ENCODE data around the gene LUC7L2.
"Not testable (repeated sequence)": the region's sequence is repeated elsewhere in the genome, so short reads cannot be mapped to it uniquely, and the experiment has no call there.

The LUC7L2 gene, protein sequence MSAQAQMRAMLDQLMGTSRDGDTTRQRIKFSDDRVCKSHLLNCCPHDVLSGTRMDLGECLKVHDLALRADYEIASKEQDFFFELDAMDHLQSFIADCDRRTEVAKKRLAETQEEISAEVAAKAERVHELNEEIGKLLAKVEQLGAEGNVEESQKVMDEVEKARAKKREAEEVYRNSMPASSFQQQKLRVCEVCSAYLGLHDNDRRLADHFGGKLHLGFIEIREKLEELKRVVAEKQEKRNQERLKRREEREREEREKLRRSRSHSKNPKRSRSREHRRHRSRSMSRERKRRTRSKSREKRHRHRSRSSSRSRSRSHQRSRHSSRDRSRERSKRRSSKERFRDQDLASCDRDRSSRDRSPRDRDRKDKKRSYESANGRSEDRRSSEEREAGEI

DNA sequence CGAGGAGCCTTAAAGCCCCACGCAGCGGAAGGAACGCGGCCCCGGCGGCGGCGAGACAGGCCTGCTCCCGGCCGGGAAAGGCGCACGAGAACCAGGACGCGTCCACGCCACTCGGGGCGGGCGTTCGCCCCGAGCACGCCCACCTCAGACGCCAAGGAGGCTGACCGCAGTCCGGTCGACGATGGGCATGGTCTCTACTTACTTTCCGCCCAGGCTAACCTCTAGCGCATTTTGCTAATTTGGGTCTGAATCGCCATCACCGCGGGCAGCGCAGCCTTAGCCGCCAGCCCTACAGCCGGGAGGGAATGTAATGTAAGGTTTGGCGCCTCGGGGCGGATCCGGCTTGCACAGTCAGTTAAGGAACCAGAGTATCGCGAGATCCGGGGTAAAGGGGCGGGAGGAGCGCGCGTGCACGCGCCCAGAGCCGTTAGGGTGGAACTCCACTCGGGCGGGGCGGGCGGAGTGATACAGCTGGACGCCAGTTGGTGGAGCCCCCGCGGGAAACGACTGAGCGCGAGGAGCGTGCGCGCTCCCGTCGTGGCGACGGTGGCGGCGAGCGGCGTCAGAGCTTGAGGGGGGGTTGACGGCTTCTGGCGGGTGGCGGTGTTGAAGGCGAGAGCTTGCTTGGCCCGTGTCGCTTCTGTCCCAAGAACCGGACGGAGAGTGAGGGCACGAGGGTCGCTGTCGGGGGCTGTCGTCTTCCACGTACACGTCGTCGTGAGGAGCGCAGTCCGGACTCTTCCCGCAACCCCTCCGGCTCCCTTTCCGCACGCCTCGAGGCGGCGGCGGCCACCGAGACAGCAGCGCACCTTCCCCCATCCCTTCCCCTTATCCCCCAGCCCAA is at the start of gene LUC7L2:
Gene LUC7L2 (plus strand): TSS at position 529 of the 844 bp plus-strand sequence. CDS start 368 bp downstream, outside the sequence.
- DNase-seq (ENCODE audit: low read depth in 2 of 3, low spot score in 1 of 3), result peak; percentile 99

DNA sequence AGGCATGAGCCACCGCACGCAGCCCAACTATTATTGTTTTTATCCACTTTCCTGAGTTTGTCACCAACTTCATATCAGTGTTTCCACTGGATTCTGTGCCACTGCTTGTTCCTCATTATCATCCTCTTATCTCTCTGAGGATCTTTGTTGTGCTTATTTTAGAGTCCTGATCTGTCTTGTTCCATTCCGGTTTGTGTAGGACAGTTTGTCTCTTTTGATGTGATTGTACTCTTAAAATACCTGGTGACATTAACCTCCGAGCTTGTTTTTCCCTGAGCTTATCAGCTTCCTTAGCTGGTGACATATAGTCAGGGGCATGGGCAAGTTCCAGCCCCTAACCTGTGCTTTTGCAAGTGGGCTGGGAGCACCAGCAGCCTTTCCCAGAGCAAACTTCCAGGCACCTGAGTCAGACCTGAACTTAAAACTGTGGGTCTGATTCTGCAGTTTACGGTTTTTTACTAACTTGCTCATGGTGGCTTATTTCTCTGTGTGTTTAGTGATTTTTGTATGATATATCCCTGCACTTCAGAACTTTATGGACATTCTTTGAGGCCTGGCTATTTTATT is 41.7 kb upstream of the LUC7L2 start:
- DNase-seq (ENCODE audit: low read depth in 2 of 3, low spot score in 1 of 3), result no peak

DNA sequence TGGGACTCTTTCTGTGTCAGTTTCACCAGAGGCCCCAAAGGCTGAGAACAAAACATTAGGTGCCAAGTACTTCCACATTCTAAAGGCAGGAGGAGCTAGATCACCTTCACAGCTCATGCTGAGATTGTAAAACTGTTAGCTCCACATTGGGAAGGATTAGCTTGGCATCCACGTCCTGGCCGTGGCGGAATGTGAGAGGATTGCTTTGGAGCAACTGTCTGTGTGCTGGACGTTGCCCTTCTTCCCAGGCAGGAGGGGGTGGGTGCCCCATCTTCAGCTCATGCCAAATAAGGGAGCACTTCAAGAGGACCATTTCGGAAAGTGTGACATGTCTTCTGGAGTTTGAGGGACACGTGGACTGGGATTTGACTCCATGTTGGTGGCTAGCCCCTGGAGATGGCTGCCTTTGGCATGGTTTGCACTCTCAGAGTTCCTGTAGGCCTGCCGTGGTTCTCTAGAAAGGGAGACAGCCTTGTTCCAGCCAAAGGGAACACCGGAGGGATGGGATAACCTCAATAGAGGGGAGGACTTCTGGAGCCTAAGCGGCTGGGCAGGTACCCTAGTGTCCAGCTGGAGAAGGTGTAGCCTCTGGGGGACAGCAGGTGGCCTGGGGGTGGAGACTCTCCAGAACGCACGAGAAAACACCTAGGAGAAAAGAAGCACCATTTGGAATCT is 38.5 kb upstream of the LUC7L2 start:
- DNase-seq (ENCODE audit: low read depth in 2 of 3, low spot score in 1 of 3), result no peak

DNA sequence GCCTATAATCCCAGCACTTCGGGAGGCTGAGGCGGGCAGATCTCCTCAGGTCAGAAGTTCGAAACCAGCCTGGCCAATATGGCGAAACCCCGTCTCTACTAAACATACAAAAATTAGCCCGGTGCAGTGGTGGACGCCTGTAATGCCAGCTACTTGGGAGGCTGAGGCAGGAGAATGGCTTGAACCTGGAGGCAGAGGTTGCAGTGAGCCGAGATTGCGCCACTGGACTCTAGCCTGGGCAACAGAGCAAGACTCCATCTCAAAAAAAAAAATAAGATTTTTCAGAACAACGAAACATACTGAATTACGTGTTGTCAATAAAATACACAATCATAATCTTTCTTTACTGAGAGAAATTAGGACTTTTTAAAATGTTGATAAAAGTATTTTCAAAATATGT is 35.0 kb upstream of the LUC7L2 start:
- not testable (repeated sequence) for DNase-seq (ENCODE audit: low read depth in 2 of 3, low spot score in 1 of 3)

DNA sequence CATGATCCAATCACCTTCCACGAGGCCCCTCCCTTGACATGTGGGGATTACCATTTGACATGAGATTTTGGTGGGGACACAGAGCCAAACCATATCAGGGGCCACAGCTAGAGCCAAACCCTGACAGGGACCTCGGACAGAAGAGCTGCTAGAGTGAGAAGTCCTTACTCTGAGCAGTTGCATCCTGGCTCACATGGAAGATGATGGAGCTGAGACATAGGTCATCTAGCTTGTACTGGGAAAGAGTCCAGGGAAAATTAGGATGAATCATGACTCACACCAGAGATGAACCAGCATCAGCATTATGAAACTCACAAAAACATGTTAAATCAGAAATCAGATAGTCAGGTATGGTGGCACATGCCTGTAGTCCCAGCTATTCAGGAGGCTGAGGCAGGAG is 31.3 kb upstream of the LUC7L2 start:
- no peak for DNase-seq (ENCODE audit: low read depth in 2 of 3, low spot score in 1 of 3)

DNA sequence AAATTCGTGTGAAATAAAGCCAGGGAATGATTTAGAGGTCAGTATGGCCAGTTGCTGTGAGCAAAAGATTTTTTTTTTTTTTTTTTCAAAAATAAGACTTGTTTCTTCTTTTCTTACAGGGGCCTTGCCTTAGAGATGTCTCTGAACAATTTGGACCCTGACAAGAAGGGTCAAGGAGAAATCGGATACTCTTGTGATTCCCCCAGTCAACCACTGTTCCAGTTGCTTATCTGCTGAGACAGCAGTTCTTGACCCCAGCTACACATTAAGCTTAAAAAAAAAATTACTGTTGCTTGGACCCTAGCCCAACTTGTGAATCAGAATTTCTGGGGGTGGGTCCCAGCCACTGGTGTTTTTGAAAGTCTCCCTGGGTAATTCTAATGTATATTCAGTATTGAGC is 30.6 kb upstream of the LUC7L2 start:
- DNase-seq (ENCODE audit: low read depth in 2 of 3, low spot score in 1 of 3), result no peak

DNA sequence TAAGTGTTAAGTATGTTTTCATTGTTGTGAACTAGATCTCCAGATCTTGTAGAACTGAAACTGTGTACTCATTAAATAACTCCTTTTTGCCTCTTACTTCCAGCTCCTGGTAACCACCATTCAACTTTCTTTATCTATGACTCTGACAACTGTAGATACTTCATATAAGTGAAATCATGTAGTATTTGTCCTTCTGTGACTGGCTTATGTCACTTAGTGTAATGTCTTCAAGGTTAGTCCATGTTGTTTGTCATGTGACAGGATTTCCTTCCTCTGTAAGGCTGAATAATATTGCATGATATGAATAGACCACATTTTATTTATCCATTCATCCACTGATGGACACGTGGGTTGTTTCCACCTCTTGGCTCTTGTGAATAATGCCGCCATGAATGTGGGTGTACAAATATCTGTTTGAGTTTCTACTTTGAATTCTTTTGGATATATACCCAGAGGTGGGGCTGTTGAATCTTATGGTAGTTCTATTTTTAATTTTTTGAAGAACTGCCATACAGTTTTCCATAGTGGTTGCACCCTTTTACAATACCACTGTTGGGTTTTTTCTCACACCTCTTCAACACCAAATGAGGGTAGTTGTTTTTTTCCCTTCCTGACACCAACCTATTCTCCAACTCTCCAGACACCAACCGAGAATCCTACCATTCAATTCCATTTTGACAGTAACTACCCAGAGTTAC is 29.2 kb upstream of the LUC7L2 start:
- DNase-seq (ENCODE audit: low read depth in 2 of 3, low spot score in 1 of 3), result no peak

DNA sequence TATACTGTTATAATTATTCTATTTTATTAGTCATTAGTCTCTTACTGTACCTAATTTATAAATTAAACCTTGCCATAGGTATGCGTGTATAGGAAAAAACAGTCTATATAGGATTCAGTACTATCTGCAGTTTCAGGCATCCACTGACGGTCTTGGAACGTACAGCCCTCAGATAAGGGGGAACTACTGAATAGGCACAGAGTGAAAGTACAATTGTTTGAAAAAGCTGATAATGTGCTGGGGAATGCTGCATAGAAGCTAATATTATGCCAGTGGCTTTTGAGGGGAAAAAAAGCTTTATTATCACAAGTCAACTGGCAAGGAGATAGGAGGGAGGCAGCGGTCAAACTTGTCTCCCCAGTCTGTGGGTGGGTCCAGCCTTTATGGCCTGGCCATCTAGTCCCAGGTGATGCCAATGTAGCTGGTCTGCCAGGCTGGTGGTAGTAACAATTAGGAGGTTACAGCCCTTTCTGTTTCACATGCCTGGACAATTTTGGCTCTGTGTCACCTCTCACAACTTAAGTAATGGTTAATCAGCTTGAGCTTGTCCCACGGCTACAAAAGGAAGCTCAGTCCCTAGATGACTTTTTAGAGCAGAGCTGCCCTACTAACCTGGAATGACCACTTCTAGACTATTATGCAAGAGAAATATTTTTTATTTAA is 26.9 kb upstream of the LUC7L2 start:
- no peak for DNase-seq (ENCODE audit: low read depth in 2 of 3, low spot score in 1 of 3)

DNA sequence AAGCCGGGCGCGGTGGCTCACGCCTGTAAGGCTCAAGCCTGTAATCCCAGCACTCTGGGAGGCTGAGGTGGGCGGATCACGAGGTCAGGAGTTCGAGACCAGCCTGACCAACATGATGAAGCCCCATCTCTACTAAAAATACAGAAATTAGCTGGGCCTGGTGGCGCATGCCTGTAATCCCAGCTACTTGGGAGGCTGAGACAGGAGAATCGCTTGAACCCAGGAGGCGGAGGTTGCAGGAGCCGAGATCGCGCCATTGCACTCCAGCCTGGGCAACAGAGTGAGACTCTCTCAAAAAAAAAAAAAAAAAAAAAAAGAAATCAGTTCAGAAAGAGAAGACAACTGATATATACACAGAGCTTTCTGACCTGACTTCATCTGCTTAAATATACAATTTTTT is 26.3 kb upstream of the LUC7L2 start:
- DNase-seq (ENCODE audit: low read depth in 2 of 3, low spot score in 1 of 3), result not testable (repeated sequence)

DNA sequence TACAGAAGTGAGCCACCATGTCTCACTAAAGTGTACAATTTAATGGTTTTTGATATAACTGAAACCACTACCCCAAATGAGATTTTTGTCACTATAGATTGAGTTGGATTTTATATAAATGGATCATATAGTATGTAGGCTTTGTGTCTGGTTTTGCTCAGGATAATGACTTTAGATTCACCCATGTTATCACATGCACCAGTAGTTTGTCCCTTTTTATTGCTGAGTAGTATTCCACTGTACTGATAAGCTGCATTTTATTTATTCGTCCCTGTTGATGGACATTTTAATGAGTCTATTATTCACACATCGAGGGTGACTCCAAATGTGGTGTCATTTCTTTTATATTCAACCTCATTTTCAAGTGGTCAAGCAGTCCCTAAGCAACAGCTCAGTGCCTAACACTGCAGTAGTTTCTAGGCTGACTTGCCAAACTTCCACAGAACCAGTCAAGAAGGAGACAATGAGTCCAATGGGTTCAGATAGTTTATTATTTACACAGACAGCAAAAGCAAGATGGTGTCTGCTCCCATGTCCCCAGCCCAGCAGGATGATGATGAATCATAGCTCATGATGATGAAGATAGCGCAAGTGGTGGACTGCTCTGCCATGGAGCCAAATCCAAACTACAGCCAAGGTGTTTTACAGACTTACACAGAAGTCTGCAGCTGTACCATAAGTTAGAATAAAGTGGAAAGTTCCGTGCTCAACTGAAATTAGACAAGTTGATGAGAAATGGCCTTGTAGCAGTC is 25.1 kb upstream of the LUC7L2 start:
- DNase-seq (ENCODE audit: low read depth in 2 of 3, low spot score in 1 of 3), result no peak

DNA sequence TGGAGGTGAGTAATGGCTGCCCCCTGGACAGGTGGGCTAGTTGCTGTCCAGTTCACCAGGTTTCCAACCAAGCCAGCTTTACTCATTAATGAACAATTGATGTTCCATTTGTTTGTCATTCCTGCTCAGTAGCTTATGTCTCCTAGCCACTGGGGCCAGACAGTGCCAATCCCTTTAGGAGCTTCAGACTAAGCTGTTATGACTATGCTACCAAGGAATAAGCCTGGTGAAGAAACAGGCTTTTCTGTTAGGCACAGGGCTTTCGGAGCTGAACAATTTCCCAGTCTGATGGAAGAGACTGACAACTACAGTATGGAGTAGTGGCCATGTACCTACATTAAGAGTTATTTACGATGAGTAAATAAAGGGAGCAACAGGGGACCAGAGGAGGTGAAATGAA is 20.7 kb upstream of the LUC7L2 start:
- DNase-seq (ENCODE audit: low read depth in 2 of 3, low spot score in 1 of 3), result no peak

DNA sequence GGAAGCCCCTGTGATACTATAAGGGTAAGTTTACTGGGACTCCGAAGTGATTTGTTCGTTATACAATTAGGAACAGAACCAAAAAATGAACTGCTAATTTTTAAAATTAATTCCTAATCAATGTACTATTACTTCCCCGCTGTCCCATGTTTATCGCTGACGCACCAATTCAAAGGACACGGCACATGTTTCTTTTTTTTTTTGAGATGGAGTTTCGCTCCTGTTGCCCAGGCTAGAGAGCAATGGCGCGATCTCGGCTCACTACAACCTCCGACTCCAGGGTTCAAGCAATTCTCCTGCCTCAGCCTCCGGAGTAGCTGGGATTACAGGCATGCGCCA is 20.0 kb upstream of the LUC7L2 start:
- no peak for DNase-seq (ENCODE audit: low read depth in 2 of 3, low spot score in 1 of 3)

DNA sequence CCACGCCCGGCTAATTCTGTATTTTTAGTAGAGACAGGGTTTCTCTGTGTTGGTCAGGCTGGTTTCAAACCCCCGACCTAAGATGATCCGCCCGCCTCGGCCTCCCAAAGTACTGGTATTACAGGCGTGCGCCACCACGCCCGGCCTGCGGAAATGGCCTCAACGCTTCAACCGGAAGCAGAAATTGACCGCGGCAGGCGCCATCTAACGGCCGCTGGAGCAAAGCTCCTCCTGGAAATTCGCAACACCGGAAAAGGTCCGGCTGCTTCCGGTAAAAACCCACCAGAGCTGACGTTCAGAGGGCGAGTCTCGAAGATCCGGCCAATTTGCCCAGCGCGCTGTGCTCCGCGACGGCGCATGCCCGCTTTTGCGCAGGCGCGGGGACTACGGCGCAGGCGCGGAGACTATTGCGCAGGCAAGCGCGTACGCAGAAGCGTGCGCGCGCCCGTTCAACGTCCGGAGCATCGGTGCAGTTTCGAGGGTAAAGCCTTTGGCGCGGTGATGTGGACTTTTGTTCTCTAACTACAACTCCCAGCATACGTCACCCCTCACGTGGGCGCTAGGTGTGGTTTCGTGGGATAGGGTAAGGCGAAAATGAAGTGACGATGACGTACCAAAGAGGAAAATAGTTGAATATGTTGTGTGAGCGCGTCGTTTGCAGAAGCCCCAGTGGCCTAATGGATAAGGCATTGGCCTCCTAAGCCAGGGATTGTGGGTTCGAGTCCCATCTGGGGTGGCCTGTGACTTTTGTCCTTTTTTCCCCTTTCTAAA is 19.5 kb upstream of the LUC7L2 start:
- peak; percentile 96 to 100 (median 98) for DNase-seq (ENCODE audit: low read depth in 2 of 3, low spot score in 1 of 3)

DNA sequence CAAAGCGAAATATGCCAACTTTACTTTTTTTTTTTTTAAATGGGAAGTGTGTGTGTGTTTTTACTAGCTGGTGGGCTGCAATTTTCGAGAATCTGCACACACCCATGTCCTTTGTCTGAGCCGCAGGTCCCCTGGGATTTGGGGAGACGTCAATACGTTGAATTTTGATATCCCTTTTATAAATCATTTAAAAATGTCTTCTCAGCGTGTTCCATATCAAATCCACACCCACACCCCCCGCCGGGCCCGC is 19.0 kb upstream of the LUC7L2 start:
- DNase-seq (ENCODE audit: low read depth in 2 of 3, low spot score in 1 of 3), result no peak

DNA sequence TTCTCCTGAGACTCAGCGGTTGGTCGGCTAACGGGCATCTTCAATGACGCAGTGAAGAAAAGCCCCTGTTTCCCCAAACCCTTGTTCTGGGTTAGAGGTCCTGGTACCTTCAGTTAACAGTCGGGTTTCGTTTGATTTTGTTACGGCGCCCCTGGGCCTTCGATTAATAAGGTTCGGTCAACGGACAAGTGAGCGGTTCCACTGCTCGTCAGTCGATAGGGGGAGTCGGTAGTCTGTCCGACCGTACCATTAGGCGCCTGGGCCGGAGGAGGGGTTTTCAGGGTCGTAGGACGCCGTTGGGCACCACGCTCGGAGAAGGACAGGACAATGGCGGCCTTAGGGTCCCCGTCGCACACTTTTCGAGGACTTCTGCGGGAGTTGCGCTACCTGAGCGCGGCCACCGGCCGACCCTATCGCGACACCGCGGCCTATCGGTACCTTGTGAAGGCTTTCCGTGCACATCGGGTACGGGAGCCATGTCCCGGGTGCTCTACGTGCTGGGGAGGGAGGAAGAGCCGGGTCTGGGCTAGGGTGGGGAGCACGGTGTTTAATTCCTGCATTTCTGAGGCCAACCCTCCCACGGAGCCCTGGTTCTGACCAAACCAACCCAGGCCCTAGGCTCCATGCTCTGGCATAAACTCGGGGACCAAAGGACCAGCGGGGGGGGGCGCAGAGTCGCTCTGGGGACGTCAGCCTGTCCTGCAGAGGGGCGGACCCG is 18.5 kb upstream of the LUC7L2 start, which contains the start of gene FMC1:
Gene FMC1 (plus strand): TSS at position 280 of the 718 bp plus-strand sequence. CDS start 48 bp downstream, at position 328.
- DNase-seq (ENCODE audit: low read depth in 2 of 3, low spot score in 1 of 3), result peak; percentile 72 to 87 (median 77)

DNA sequence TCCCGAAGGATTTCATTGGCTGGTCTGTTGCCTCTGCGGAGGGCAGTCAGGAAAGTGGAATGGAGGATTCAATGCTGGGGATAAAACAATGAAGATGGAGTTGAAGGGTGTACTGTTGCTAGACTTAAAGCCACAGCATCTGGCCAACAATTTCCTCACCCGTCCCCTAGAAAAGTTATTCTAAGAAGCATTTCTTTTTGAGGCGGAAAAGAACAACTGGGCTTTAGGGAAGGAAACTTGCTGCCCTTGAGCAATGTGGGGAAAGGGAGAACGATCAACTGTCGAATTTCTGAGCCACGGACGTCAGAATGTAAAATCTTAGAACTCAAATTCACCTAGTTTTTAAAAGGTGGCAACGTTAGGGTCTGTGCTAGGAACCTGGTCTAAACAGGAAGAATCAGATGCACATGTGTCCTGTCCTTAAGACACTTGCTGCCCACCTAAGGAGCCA is 17.9 kb upstream of the LUC7L2 start:
- DNase-seq (ENCODE audit: low read depth in 2 of 3, low spot score in 1 of 3), result no peak

DNA sequence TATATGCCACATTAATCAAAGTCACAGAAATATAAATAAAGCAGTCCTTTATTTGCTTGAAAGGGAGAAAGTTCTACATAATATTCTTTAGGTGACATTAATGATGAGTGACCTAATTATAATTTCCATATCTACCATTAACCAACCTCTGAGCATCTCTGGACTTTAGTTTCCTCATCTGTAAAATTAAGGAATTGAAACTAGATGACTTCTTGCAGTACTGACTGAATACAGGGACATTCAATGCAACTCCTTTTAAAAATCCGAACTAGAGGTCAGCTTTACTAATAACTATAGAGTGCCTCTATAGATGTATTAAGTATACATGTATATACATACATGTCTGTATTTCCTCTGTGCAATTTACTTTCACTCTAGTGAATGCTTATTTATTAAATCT is 14.7 kb upstream of the LUC7L2 start:
- no peak for DNase-seq (ENCODE audit: low read depth in 2 of 3, low spot score in 1 of 3)

DNA sequence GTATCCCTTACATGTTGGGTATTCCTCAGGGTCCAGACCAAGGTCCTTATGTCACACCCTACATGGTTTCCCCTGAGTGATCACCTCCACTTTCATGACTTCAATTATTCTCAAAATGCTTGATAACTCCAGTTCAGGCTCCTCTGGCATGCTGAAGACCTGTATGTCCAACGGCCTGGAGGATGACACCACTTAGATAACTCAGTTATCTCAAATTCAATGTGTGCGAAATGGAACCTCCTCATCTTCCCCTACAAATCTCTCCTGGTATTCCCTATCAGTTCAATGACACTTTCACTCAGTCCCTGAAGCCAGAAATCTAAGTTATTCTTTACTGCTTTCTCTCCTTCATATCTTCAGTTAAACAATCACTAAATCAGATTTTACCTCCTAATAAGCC is 8.7 kb upstream of the LUC7L2 start:
- DNase-seq (ENCODE audit: low read depth in 2 of 3, low spot score in 1 of 3), result no peak
